DND-41 (cell line): ENCODE data around the gene PUM2.

Experiments used
- ATAC-seq: fragments of 200-7000 bp; cut with Tn5 transposase; 3 replicates; pipeline ENCODE4 v1.9.1; 2021; ENCODE audit warnings: low read depth; ENCODE audit not compliant: insufficient read depth
- DNase-seq: peaks from one replicate; pipeline ENCODE4 v3.0.0-alpha.2; 2020
- H2AFZ ChIP-seq: 2 replicates; pipeline ENCODE4 v1.6.0; 2012; ENCODE audit warnings: low read depth, low read length
- H3K27ac ChIP-seq: 2 replicates; pipeline ENCODE4 v1.5.1; 2012; ENCODE audit warnings: low read length, inconsistent platforms
- H3K27me3 ChIP-seq: fragments of 200-600 bp; sonication (generic); 2 replicates; pipeline ENCODE4 v1.6.0; 2012; ENCODE audit warnings: low read length, mild to moderate bottlenecking, inconsistent platforms; ENCODE audit not compliant: insufficient read depth, poor library complexity
- H3K36me3 ChIP-seq: 2 replicates; pipeline ENCODE4 v1.5.1; 2012; ENCODE audit warnings: low read length, inconsistent platforms; ENCODE audit not compliant: insufficient read depth
- H3K4me1 ChIP-seq: 2 replicates; pipeline ENCODE4 v1.5.1; 2012; ENCODE audit warnings: mild to moderate bottlenecking, low read length; ENCODE audit not compliant: insufficient read depth
- H3K4me2 ChIP-seq: 2 replicates; pipeline ENCODE4 v1.6.0; 2012; ENCODE audit warnings: mild to moderate bottlenecking, moderate library complexity, low read length, inconsistent platforms; ENCODE audit not compliant: insufficient read depth
- H3K4me3 ChIP-seq, 2 experiments: fragments of 200-600 bp in 1 of 2; shearing (Covaris generic) in 1 of 2; 2 replicates each; pipeline ENCODE4 v1.5.1; 2012 to 2016; ENCODE audit warnings: inconsistent platforms in 2 of 2, low read length in 2 of 2, mild to moderate bottlenecking in 2 of 2, low read depth in 1 of 2, moderate library complexity in 1 of 2
- H3K79me2 ChIP-seq: 2 replicates; pipeline ENCODE4 v1.6.0; 2012; ENCODE audit warnings: low read length, inconsistent platforms; ENCODE audit not compliant: insufficient read depth
- H3K9ac ChIP-seq: 2 replicates; pipeline ENCODE4 v1.6.0; 2012; ENCODE audit warnings: low read depth, mild to moderate bottlenecking, inconsistent platforms, low read length, moderate library complexity
- H3K9me3 ChIP-seq: 2 replicates; pipeline ENCODE4 v1.5.1; 2012; ENCODE audit warnings: low read length, moderate library complexity, mild to moderate bottlenecking, inconsistent platforms; ENCODE audit not compliant: insufficient read depth, severe bottlenecking
- H4K20me1 ChIP-seq: 2 replicates; pipeline ENCODE4 v1.6.0; 2012; ENCODE audit warnings: low read length; ENCODE audit not compliant: insufficient read depth
- EZH2 ChIP-seq: IDR thresholded peaks from 3 replicates; pipeline ENCODE4 v1.6.1; 2012; ENCODE audit warnings: borderline replicate concordance, low read depth, mild to moderate bottlenecking, moderate library complexity, low read length, inconsistent platforms; ENCODE audit not compliant: severe bottlenecking
- TF ChIP-seq, protein P1 (sequence below): IDR thresholded peaks from 2 replicates; pipeline ENCODE4 v1.5.1; 2012; ENCODE audit warnings: borderline replicate concordance, low read length, moderate library complexity, mild to moderate bottlenecking; ENCODE audit not compliant: poor library complexity, severe bottlenecking; ENCODE audit errors: extremely low read depth

The PUM2 gene

DNA sequence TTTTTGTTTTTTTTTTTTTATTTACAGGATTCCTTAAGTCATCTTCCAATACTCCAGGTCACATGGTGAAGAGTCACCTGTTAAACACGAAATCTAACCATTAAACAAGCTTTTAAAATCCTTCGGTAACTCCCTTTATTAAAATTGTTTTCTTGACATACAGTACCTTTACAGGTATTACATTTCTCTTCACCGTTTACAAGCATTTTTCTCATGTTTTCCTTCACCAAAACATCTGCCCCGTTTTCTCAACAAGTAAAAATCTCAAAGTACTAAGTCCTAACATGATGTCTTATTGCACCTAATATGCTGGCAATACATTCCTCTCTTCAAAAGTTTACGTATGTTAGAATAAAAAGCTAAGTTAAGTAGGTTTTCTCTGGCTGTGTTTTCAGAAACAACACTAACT is 1.1 kb downstream of the PUM2 start:
- peaks cover 72% of the 10 kb centered on the region for H3K79me2 ChIP-seq
- H3K27me3 ChIP-seq = no peaks in the 10 kb centered on the region
- peaks cover 52% of the 10 kb centered on the region for H4K20me1 ChIP-seq
- H3K4me2 ChIP-seq = peak overlapping the region; percentile 75
- H3K9me3 ChIP-seq = no peaks in the 10 kb centered on the region
- no peak for ATAC-seq
- H2AFZ ChIP-seq = no peak overlapping the region
- peaks cover 60% of the 10 kb centered on the region for H3K4me1 ChIP-seq
- TF ChIP-seq, protein P1, sequence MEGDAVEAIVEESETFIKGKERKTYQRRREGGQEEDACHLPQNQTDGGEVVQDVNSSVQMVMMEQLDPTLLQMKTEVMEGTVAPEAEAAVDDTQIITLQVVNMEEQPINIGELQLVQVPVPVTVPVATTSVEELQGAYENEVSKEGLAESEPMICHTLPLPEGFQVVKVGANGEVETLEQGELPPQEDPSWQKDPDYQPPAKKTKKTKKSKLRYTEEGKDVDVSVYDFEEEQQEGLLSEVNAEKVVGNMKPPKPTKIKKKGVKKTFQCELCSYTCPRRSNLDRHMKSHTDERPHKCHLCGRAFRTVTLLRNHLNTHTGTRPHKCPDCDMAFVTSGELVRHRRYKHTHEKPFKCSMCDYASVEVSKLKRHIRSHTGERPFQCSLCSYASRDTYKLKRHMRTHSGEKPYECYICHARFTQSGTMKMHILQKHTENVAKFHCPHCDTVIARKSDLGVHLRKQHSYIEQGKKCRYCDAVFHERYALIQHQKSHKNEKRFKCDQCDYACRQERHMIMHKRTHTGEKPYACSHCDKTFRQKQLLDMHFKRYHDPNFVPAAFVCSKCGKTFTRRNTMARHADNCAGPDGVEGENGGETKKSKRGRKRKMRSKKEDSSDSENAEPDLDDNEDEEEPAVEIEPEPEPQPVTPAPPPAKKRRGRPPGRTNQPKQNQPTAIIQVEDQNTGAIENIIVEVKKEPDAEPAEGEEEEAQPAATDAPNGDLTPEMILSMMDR = no peak
- no peak for TF ChIP-seq EZH2
- H3K27ac ChIP-seq = peak overlapping the region; percentile 99
- H3K36me3 ChIP-seq = peaks cover 24% of the 10 kb centered on the region
- peak overlapping the region; percentile 77 to 86 for H3K4me3 ChIP-seq
- peak overlapping the region; percentile 91 for H3K9ac ChIP-seq
- DNase-seq = no peak

DNA sequence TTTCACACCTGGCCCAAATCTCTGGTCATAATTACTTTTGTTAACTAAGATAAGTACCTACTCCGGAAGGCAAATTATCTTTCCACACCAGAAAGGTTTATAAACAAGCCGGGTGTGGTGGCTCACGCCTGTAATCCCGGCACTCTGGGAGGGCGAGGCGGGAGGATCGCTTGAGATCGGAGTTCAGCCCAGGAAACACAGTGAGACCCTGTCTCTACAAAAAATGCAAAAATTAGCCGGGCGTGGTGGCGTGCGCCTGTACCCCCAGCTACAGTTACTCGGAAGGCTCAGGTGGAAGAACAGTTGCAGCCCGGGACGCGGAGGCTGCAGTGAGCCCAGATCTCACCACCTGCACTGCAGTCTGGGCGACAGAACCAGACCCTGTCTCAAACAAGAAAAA is 2.1 kb downstream of the PUM2 start:
- Histone ChIP-seq H2AFZ (no peak overlapping the region), H3K36me3 (peaks cover 24% of the 10 kb centered on the region), H3K27me3 (no peaks in the 10 kb centered on the region), H3K4me1 (peaks cover 68% of the 10 kb centered on the region), H4K20me1 (peaks cover 61% of the 10 kb centered on the region), H3K27ac (0 out of 2 replicates have a peak overlapping the region, but pooled peaks have one; percentile 99), H3K9me3 (no peaks in the 10 kb centered on the region), H3K4me2 (peak overlapping the region; percentile 75), H3K9ac (peak overlapping the region; percentile 91), H3K4me3 (peak overlapping the region; percentile 77 to 86; a peak in 3 of 4 replicates), H3K79me2 (peaks cover 81% of the 10 kb centered on the region)
- peak; percentile 50 for DNase-seq
- no peak for ATAC-seq
- TF ChIP-seq, protein P1 = no peak
- no peak for TF ChIP-seq EZH2

DNA sequence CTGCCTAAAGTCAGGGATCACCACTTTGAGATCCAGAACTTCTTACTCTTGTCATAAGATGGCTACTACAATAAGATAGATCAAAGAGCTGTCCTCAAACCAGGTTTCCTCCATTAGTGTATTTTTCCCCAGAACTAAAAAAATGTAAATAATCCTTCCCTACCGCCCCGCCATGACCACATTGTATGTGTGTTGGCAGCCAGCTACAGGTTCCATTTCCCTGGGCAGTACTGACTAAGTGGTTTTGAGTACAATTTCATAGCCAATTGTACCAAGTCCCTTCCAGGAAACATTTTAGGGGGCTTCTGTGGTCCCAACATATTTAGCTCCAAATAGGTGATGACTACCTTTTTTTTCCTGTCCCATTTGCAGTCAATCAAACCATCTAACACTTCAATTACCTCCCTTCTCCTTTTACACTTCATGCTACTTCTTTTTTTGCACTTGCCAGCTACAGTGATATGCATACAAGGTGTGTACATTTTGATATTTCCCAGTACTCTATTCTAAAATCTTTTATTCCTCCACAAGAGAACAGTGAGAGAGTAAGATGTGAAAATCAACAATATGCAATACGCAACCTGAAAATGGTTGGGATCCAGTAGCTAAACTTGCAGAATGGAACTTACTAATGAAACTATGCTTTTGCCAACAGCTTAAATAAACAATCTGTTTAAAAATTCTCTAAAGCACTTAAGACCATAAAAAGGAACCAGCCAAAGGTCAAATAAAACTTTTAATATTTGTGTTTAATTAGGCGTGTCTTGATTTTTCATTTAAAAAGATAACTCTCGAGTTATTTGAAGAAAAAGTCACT is 3.9 kb downstream of the PUM2 start:
- H2AFZ ChIP-seq = no peak overlapping the region
- ATAC-seq (no peak), DNase-seq (no peak)
- H3K27ac ChIP-seq = no peak overlapping the region
- H3K9me3 ChIP-seq = no peaks in the 10 kb centered on the region
- peaks cover 60% of the 10 kb centered on the region for H3K4me1 ChIP-seq
- peaks cover 91% of the 10 kb centered on the region for H3K79me2 ChIP-seq
- TF ChIP-seq EZH2 = no peak
- TF ChIP-seq, protein P1 = no peak
- peak overlapping the region in 1 of 2 experiments; percentile 37; a peak in 1 of 4 replicates for H3K4me3 ChIP-seq
- peak overlapping the region; percentile 75; the same call in 1 of the 2 replicates for H3K4me2 ChIP-seq
- peaks cover 27% of the 10 kb centered on the region for H3K36me3 ChIP-seq
- H4K20me1 ChIP-seq = peaks cover 77% of the 10 kb centered on the region
- no peaks in the 10 kb centered on the region for H3K27me3 ChIP-seq
- peak overlapping the region; percentile 13; the same call in 1 of the 2 replicates for H3K9ac ChIP-seq
